HepG2 (cell line): ENCODE measurements around the gene PRPS1L1. TPM values are rescaled to one million over a fixed set of nuclear protein-coding genes. Genes with fewer than 3 reads are reported as not detected.

Experiments used
- ATAC-seq: fragments of 200-7000 bp; cut with Tn5 transposase; 3 replicates; pipeline ENCODE4 v1.9.1; 2020; ENCODE audit warnings: mild to moderate bottlenecking, moderate library complexity
- Bru-seq: library from RNA; stranded (reverse); fragments of 400-500 nt; gene quantifications from one replicate; lab custom pipeline; 2021; lab: Mats Ljungman, UMichigan
- BruChase-seq, 2 experiments: library from RNA; stranded (reverse); fragments of 400-500 nt; gene quantifications; one replicate each; lab custom pipeline; 2021; lab: Mats Ljungman, UMichigan
- BruUV-seq: library from RNA; stranded (reverse); fragments of 400-500 nt; replicated peaks from 2 replicates; lab custom pipeline; 2021; lab: Mats Ljungman, UMichigan
- CTCF ChIA-PET: fragments of 300-600 bp; formaldehyde crosslinking; extraction: SDS; loops from one replicate; lab custom pipeline; 2021; ENCODE audit warnings: low total read pairs, inconsistent platforms, low intra/inter-chr PET ratio; lab: Yijun Ruan, JAX
- POLR2A ChIA-PET: fragments of 350-600 bp; sonication (Branson Sonifier 250); formaldehyde crosslinking; loops from one replicate; lab custom pipeline; 2020; ENCODE audit warnings: antibody characterized with exemption, inconsistent platforms; lab: Yijun Ruan, JAX
- DNase-seq: peaks from one replicate; pipeline ENCODE4 v3.0.0-alpha.2; 2015; ENCODE audit warnings: low spot score
- FAIRE-seq: peaks from 3 replicates; lab custom pipeline; 2011; peaks lifted over from hg19 to GRCh38; lab: Jason Lieb, UNC
- H2AFZ ChIP-seq: one replicate; pipeline ENCODE4 v1.6.1; 2011; ENCODE audit warnings: low read length, inconsistent platforms
- H3K27ac ChIP-seq: fragments of 300-600 bp; 3 replicates; pipeline ENCODE4 v1.8.0; 2011; ENCODE audit warnings: mixed run types, mild to moderate bottlenecking, mixed read lengths, low read length, inconsistent platforms; ENCODE audit not compliant: insufficient read depth; ENCODE audit errors: extremely low read length
- H3K27me3 ChIP-seq, 2 experiments: fragments of 200-600 bp in 1 of 2; 2 replicates in 1 of 2; 3 replicates in 1 of 2; pipeline versions ENCODE4 v1.6.0 to v1.8.0; 2011; ENCODE audit warnings: low read length in 2 of 2, mild to moderate bottlenecking in 2 of 2, moderate library complexity in 2 of 2, inconsistent platforms in 1 of 2; ENCODE audit not compliant: insufficient read depth in 2 of 2, control insufficient read depth in 1 of 2
- H3K36me3 ChIP-seq, 2 experiments: fragments of 200-600 bp in 1 of 2; replicated peaks in 1 of 2; 2 replicates in 1 of 2; 3 replicates in 1 of 2; pipeline versions ENCODE4 v1.5.1 to v1.8.0; 2011; ENCODE audit warnings: low read length in 2 of 2, inconsistent platforms in 1 of 2; ENCODE audit not compliant: insufficient read depth in 2 of 2, control insufficient read depth in 1 of 2
- H3K4me1 ChIP-seq: 2 replicates; pipeline ENCODE4 v1.5.1; 2012; ENCODE audit warnings: low read length, inconsistent platforms; ENCODE audit not compliant: insufficient read depth
- H3K4me2 ChIP-seq: 2 replicates; pipeline ENCODE4 v1.6.0; 2011; ENCODE audit warnings: low read depth, low read length, inconsistent platforms
- H3K4me3 ChIP-seq, 3 experiments: fragments of 200-600 bp in 1 of 3; sonication (generic), shearing (Covaris generic) in 1 of 3; replicated peaks in 1 of 3; 2 replicates each; pipeline ENCODE4 v1.5.1; 2011 to 2016; ENCODE audit warnings: low read length in 3 of 3, inconsistent platforms in 2 of 3, low read depth in 2 of 3, mild to moderate bottlenecking in 2 of 3, control low read depth in 1 of 3, mixed read lengths in 1 of 3; ENCODE audit not compliant: insufficient read depth in 1 of 3
- H3K79me2 ChIP-seq: one replicate; pipeline ENCODE4 v1.6.1; 2011; ENCODE audit warnings: low read length, inconsistent platforms; ENCODE audit not compliant: insufficient read depth
- H3K9ac ChIP-seq: 2 replicates; pipeline ENCODE4 v1.6.0; 2011; ENCODE audit warnings: mild to moderate bottlenecking, low read depth, low read length, inconsistent platforms; ENCODE audit not compliant: insufficient read depth
- H3K9me3 ChIP-seq: 2 replicates; pipeline ENCODE4 v1.5.1; 2012; ENCODE audit warnings: mild to moderate bottlenecking, low read length
- H4K20me1 ChIP-seq: 2 replicates; pipeline ENCODE4 v1.6.0; 2011; ENCODE audit warnings: inconsistent platforms, mild to moderate bottlenecking, low read length, moderate library complexity; ENCODE audit not compliant: insufficient read depth
- POLR2A ChIP-seq, 2 experiments: IDR thresholded peaks; 2 replicates each; pipeline ENCODE4 v1.6.1; 2011; ENCODE audit warnings: low read depth in 2 of 2, low read length in 2 of 2, mild to moderate bottlenecking in 1 of 2, moderate library complexity in 1 of 2; ENCODE audit not compliant: insufficient read depth in 1 of 2
- THYN1 ChIP-seq: sonication (generic); formaldehyde crosslinking; IDR thresholded peaks from 2 replicates; pipeline ENCODE4 v1.8.1; 2023; ENCODE audit warnings: low read depth, mild to moderate bottlenecking, moderate library complexity, missing genetic modification reagents, borderline replicate concordance
- TIGD3 ChIP-seq: sonication (generic); formaldehyde crosslinking; IDR thresholded peaks from 2 replicates; pipeline ENCODE4 v1.5.1; 2020; ENCODE audit warnings: mild to moderate bottlenecking, missing genetic modification reagents, borderline replicate concordance
- ZBTB46 ChIP-seq: sonication (generic); formaldehyde crosslinking; IDR thresholded peaks from 2 replicates; pipeline ENCODE4 v1.4.0; 2020; ENCODE audit warnings: mild to moderate bottlenecking, missing genetic modification reagents, borderline replicate concordance
- ZGPAT ChIP-seq: IDR thresholded peaks from 2 replicates; pipeline ENCODE4 v1.6.1; 2016; ENCODE audit warnings: mild to moderate bottlenecking
- ZIK1 ChIP-seq: sonication (generic); formaldehyde crosslinking; IDR thresholded peaks from 2 replicates; pipeline ENCODE4 v1.5.0; 2020; ENCODE audit warnings: mild to moderate bottlenecking, low read depth, missing genetic modification reagents, borderline replicate concordance
- ZNF12 ChIP-seq: sonication (generic); formaldehyde crosslinking; IDR thresholded peaks from 2 replicates; pipeline ENCODE4 v1.5.0; 2020; ENCODE audit warnings: missing genetic modification reagents
- ZNF430 ChIP-seq: sonication (generic); formaldehyde crosslinking; IDR thresholded peaks from 2 replicates; pipeline ENCODE4 v1.9.0; 2021; ENCODE audit warnings: mild to moderate bottlenecking, missing genetic modification reagents
- ZNF503 ChIP-seq: sonication (generic); formaldehyde crosslinking; IDR thresholded peaks from 2 replicates; pipeline ENCODE4 v1.4.0; 2020; ENCODE audit warnings: missing genetic modification reagents
- ZNF792 ChIP-seq: IDR thresholded peaks from 2 replicates; pipeline ENCODE4 v1.6.1; 2016
- ZSCAN31 ChIP-seq: sonication (generic); formaldehyde crosslinking; IDR thresholded peaks from 2 replicates; pipeline ENCODE4 v1.5.0; 2020; ENCODE audit warnings: low read depth, mild to moderate bottlenecking, missing genetic modification reagents
- ZSCAN5A ChIP-seq: sonication (generic); formaldehyde crosslinking; IDR thresholded peaks from 2 replicates; pipeline ENCODE4 v1.8.0; 2022; ENCODE audit warnings: mild to moderate bottlenecking, missing genetic modification reagents, borderline replicate concordance
- WGBS: methylation state at CpG from one replicate; pipeline ENCODE4 v1.1.6; 2017; ENCODE audit warnings: low lambda C conversion rate; 5-methylcytosine and 5-hydroxymethylcytosine counted together
- in situ Hi-C: cut with HindIII; loops from 2 replicates; pipeline ENCODE4 v1.10.0; 2017; ENCODE audit warnings: low pct_unique_long_range_greater_than_20kb; ENCODE audit not compliant: extremely low pct_ligation_motif_present
- intact Hi-C: fragments of 100-400 bp; cut with micrococcal nuclease; formaldehyde crosslinking; loops from one replicate; pipeline ENCODE4 v1.10.0; 2022; ENCODE audit not compliant: unreplicated experiment
- long read RNA-seq, 2 experiments: library from RNA in 1 of 2; library from polyadenylated mRNA in 1 of 2; stranded (forward) in 1 of 2; unstranded in 1 of 2; transcript quantifications; one replicate each; pipeline ENCODE4 v2.0.0, GENCODE V29; 2019 to 2022
- polyA minus RNA-seq, 3 experiments: library from RNA; depleted of rRNA, polyadenylated mRNA; stranded (reverse); fragments of >200 nt; gene quantifications; 2 replicates each; pipeline ENCODE4 v1.2.3, GENCODE V29; 2011; ENCODE audit warnings: low replicate concordance in 1 of 3
- polyA plus RNA-seq, 8 experiments: library from polyadenylated mRNA; depleted of rRNA in 3 of 8; stranded (reverse) in 7 of 8; unstranded in 1 of 8; fragments of >200 nt; fragmentation: Illumina TruSeq in 4 of 8; extraction: Trizol in 4 of 8; gene quantifications; 2 replicates each; pipeline versions ENCODE4 v1.2.1 to v1.2.3, GENCODE V29; 2011 to 2016; ENCODE audit warnings: low read depth in 4 of 8, missing spikeins in 1 of 8, mixed read lengths in 1 of 8; ENCODE audit not compliant: insufficient read depth in 1 of 8
- total RNA-seq, 5 experiments: library from RNA; depleted of rRNA; stranded (reverse); fragments of >200 nt; fragmentation: Illumina TruSeq; extraction: Trizol; gene quantifications; 2 replicates each; pipeline ENCODE4 v1.2.3, GENCODE V29; 2016; ENCODE audit warnings: low read depth in 1 of 5

The PRPS1L1 gene
- total RNA-seq (2016; rRNA removed; fragmentation: Illumina TruSeq; extraction: Trizol) (not detected in 2 replicates), polyA plus RNA-seq (2011; rRNA removed) (not detected in 2 replicates), polyA minus RNA-seq (2011; rRNA and poly(A)+ RNA removed; ENCODE audit: low replicate concordance) (not detected in 2 replicates), Bru-seq, nascent RNA (not detected), BruChase-seq, experiment 1, labeled RNA remaining after a 6-hour chase (not detected), BruChase-seq, experiment 2, labeled RNA remaining after a 2-hour chase (not detected)
- not detected in 2 replicates for total RNA-seq (2016; cell fraction: cytosol; rRNA removed; fragmentation: Illumina TruSeq; extraction: Trizol; ENCODE audit: low read depth)
- not detected in 2 replicates for total RNA-seq (2016; cell fraction: insoluble cytoplasmic fraction; rRNA removed; fragmentation: Illumina TruSeq; extraction: Trizol)
- not detected in 2 replicates for total RNA-seq (2016; cell fraction: membrane; rRNA removed; fragmentation: Illumina TruSeq; extraction: Trizol)
- total RNA-seq (2016; cell fraction: nucleus; rRNA removed; fragmentation: Illumina TruSeq; extraction: Trizol) = not detected in 2 replicates
- polyA plus RNA-seq (2011; cell fraction: cytosol; rRNA removed) = not detected in 2 replicates
- not detected in 2 replicates for polyA plus RNA-seq (2011; cell fraction: nucleus; rRNA removed)
- polyA plus RNA-seq (2012) = not detected in 2 replicates
- polyA plus RNA-seq (2016; cell fraction: cytosol; fragmentation: Illumina TruSeq; extraction: Trizol; ENCODE audit: low read depth) = not detected in 2 replicates
- not detected in 2 replicates for polyA plus RNA-seq (2016; cell fraction: insoluble cytoplasmic fraction; fragmentation: Illumina TruSeq; extraction: Trizol; ENCODE audit: low read depth)
- polyA plus RNA-seq (2016; cell fraction: membrane; fragmentation: Illumina TruSeq; extraction: Trizol; ENCODE audit: low read depth) = not detected in 2 replicates
- not detected in 2 replicates for polyA plus RNA-seq (2016; cell fraction: nucleus; fragmentation: Illumina TruSeq; extraction: Trizol; ENCODE audit: insufficient read depth, low read depth)
- not detected in 2 replicates for polyA minus RNA-seq (2011; cell fraction: cytosol; rRNA and poly(A)+ RNA removed)
- polyA minus RNA-seq (2011; cell fraction: nucleus; rRNA and poly(A)+ RNA removed) = not detected in 2 replicates
- long read RNA-seq, experiment 1 = 0 reads
- long read RNA-seq, experiment 2 = 0 reads

- in situ Hi-C loops = no loop called here
- no peak for ATAC-seq
- 70% methylated on average over 17 of the region's 17 CpGs for WGBS
- ChIA-PET POLR2A (no interaction called here), CTCF (no interaction called here)
- Histone ChIP-seq H4K20me1 (no peaks in the 10 kb centered on the region), H3K4me3 (no peak within 1 kb of the TSS), H2AFZ (no peak within 1 kb of the TSS), H3K9ac (no peak within 1 kb of the TSS), H3K79me2 (no peaks in the 10 kb centered on the region), H3K4me2 (no peak within 1 kb of the TSS), H3K9me3 (no peaks in the 10 kb centered on the region), H3K27ac (no peak within 1 kb of the TSS), H3K27me3 (no peaks in the 10 kb centered on the region), H3K4me1 (no peaks in the 10 kb centered on the region), H3K36me3 (no peaks in the 10 kb centered on the region)
- intact Hi-C loops = no loop called here
- no peak for DNase-seq
- no peak for FAIRE-seq
- no TSS peak for BruUV-seq
- no peak for TF ChIP-seq THYN1 (CRISPR knock-in tag)
- no peak for TF ChIP-seq ZBTB46
- TF ChIP-seq ZIK1 (CRISPR knock-in tag) = no peak
- no peak for TF ChIP-seq ZGPAT
- no peak for TF ChIP-seq TIGD3 (CRISPR knock-in tag)
- no peak for TF ChIP-seq ZSCAN31 (CRISPR knock-in tag)
- TF ChIP-seq ZSCAN5A = no peak
- no peak for TF ChIP-seq ZNF12
- no peak for TF ChIP-seq ZNF792 (CRISPR knock-in tag)
- no peak for TF ChIP-seq ZNF430 (CRISPR knock-in tag)
- no peak for TF ChIP-seq POLR2A (IDR thresholded peaks at IDR 0.05; ENCODE audit: insufficient read depth in 1 of 2, low read depth in 2 of 2, low read length in 2 of 2)
- TF ChIP-seq ZNF503 (CRISPR knock-in tag) = no peak
Measured at GRCh38 chr7:18027628-18028027, at the start of gene PRPS1L1. Gene PRPS1L1 (minus strand): TSS chr7:18027846.
